Lower leg skin (tissue), 3 donors: ENCODE results near the gene CNPY3.

Experiments used
- POLR2A ChIP-seq, 2 donors: fragments of 450-650 bp; IDR thresholded peaks; one replicate each; pipeline ENCODE4 v1.6.1; 2016 to 2017; ENCODE audit warnings: antibody characterized with exemption in 2 of 2, mild to moderate bottlenecking in 1 of 2, moderate library complexity in 1 of 2
- TF ChIP-seq, protein P1 (sequence below), 3 donors: fragments of 450-650 bp; IDR thresholded peaks; one replicate each; pipeline ENCODE4 v1.5.1; 2016; ENCODE audit warnings: antibody characterized with exemption in 3 of 3, mild to moderate bottlenecking in 3 of 3, moderate library complexity in 2 of 3

DNA sequence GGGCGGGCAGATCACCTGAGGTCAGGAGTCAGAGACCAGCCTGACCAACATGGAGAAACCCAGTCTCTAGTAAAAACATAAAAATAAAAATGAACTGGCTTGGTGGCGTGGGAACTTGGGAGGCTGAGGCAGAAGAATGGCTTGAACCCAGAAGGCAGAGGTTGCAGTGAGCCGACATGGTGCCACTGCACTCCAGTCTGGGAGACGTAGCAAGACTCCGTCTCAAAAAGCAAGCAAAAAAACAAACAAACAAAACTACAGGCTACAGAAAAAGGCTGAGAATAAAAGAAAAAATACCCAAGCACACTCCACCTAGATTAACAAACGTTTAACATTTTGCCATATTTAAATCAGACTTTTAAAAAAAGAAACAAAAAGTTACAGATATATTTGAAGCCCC, 7.5 kb upstream of the CNPY3 start:
- no peak for TF ChIP-seq POLR2A (IDR thresholded peaks at IDR 0.05)
- TF ChIP-seq, protein P1, sequence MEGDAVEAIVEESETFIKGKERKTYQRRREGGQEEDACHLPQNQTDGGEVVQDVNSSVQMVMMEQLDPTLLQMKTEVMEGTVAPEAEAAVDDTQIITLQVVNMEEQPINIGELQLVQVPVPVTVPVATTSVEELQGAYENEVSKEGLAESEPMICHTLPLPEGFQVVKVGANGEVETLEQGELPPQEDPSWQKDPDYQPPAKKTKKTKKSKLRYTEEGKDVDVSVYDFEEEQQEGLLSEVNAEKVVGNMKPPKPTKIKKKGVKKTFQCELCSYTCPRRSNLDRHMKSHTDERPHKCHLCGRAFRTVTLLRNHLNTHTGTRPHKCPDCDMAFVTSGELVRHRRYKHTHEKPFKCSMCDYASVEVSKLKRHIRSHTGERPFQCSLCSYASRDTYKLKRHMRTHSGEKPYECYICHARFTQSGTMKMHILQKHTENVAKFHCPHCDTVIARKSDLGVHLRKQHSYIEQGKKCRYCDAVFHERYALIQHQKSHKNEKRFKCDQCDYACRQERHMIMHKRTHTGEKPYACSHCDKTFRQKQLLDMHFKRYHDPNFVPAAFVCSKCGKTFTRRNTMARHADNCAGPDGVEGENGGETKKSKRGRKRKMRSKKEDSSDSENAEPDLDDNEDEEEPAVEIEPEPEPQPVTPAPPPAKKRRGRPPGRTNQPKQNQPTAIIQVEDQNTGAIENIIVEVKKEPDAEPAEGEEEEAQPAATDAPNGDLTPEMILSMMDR (IDR thresholded peaks at IDR 0.05): no peak
